ENCODE measurements around the gene HSD17B12. TPM values are rescaled to one million over a fixed set of nuclear protein-coding genes. Genes with fewer than 3 reads are reported as not detected.

HSD17B12 gene
- total and polyA plus RNA-seq, 2 experiments from 2014 or later = 128 to 168 TPM

DNA sequence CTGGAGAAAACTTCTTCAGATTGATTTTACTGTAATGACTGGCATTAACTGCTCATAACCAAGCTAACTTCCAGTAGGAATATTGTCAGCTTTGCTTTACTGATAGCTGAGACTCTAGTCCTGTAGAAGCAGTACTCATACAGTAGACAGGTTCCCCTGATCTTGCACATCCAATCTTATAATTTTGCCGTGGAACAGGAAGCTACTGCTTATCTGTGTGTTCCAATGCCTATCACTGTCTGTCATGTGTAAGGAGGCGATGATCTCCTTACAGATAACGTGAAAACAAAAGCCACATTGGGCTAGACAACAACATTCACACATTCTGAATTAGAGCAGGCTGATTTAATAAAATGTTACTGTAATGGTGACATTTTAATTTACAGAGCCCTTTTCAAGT is 13.2 kb downstream of the HSD17B12 start:
- no peaks in the 10 kb centered on the region for H3K27me3 ChIP-seq (ENCODE audit: insufficient read depth)
- H3K79me2 ChIP-seq (replicated peaks; ENCODE audit: insufficient read depth) = peaks cover 99% of the 10 kb centered on the region
- H3K4me3 Mint-ChIP-seq = no peak overlapping the region

DNA sequence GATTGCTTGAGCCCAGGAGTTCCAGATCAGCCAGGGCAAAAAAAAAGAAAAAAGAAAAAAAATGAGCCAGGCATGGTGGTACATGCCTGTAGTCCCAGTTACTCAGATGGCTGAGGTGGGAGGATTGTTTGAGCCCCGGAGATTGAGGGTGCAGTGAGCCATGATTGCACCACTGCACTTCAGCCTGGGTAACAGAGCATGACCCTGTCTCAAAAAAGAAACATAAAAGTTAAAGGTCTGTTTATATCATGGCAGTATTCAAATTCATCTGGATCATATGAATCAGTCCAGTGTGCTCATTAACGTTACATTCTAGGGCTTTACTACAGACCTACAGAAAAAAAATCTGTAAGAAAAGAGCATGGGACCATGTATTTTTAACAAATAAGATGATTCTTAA is 13.9 kb downstream of the HSD17B12 start:
- Mint-ChIP-seq H3K36me3 (ENCODE audit: low read depth) (peaks cover 13% of the 10 kb centered on the region), H3K4me3 (no peak overlapping the region), H3K4me1 (peaks cover 4% of the 10 kb centered on the region; the same call in 1 of the 3 replicates), H3K27me3 (ENCODE audit: insufficient read depth, low read depth, poor library complexity) (peaks cover 2% of the 10 kb centered on the region), H3K9me3 (no peaks in the 10 kb centered on the region), H3K27ac (no peak overlapping the region)
- DNase-seq (ENCODE audit: low spot score) = no peak
- H3K4me1 ChIP-seq (ENCODE audit: insufficient read depth) = no peaks in the 10 kb centered on the region
- no peaks in the 10 kb centered on the region for H3F3A ChIP-seq (replicated peaks; ENCODE audit: low read depth)
- no peaks in the 10 kb centered on the region; the same call in 1 of the 2 replicates for H3K36me3 ChIP-seq (ENCODE audit: insufficient read depth)
- H3K4me2 ChIP-seq = no peak overlapping the region
- H4K20me1 ChIP-seq (replicated peaks; ENCODE audit: insufficient read depth) = peaks cover 53% of the 10 kb centered on the region
- no peak for ATAC-seq
- H2AFZ ChIP-seq = no peak overlapping the region
- H3K9me2 ChIP-seq (ENCODE audit: insufficient read depth) = no peaks in the 10 kb centered on the region
- H3K79me2 ChIP-seq (replicated peaks; ENCODE audit: insufficient read depth) = peaks cover 99% of the 10 kb centered on the region
- no peaks in the 10 kb centered on the region for H3K27me3 ChIP-seq (ENCODE audit: insufficient read depth)
- TF ChIP-seq ZNF331 (CRISPR knock-in tag; IDR thresholded peaks at IDR 0.05; ENCODE audit: low read depth) = no peak
- no peak for TF ChIP-seq JUNB (IDR thresholded peaks at IDR 0.05; ENCODE audit: unreplicated experiment)
- TF ChIP-seq CTCF (conservative IDR thresholded peaks at IDR 0.05; ENCODE audit: low read depth in 2 of 2) = no peak
- no peak for TF ChIP-seq EZH2phosphoT487 (IDR thresholded peaks at IDR 0.05; ENCODE audit: unreplicated experiment)
- TF ChIP-seq EZH2 (IDR thresholded peaks at IDR 0.05; ENCODE audit: low read depth, unreplicated experiment) = no peak
- no peak for TF ChIP-seq ZNF462 (CRISPR knock-in tag; IDR thresholded peaks at IDR 0.05)
- H3K4me3 ChIP-seq = no peak overlapping the region
- H3K27ac ChIP-seq (ENCODE audit: low read depth) = no peak overlapping the region

More for the DNA sequence above, 13.2 kb downstream of the HSD17B12 start:
- Mint-ChIP-seq H3K27me3 (ENCODE audit: insufficient read depth, low read depth, poor library complexity) (peaks cover 2% of the 10 kb centered on the region), H3K4me1 (peaks cover 4% of the 10 kb centered on the region; the same call in 1 of the 3 replicates), H3K9me3 (no peaks in the 10 kb centered on the region), H3K27ac (no peak overlapping the region), H3K36me3 (ENCODE audit: low read depth) (peaks cover 12% of the 10 kb centered on the region)
- no peak for ATAC-seq
- Histone ChIP-seq H3F3A (replicated peaks; ENCODE audit: low read depth) (no peaks in the 10 kb centered on the region), H4K20me1 (replicated peaks; ENCODE audit: insufficient read depth) (peaks cover 51% of the 10 kb centered on the region), H3K9me2 (ENCODE audit: insufficient read depth) (no peaks in the 10 kb centered on the region), H3K4me3 (no peak overlapping the region), H2AFZ (no peak overlapping the region), H3K4me2 (no peak overlapping the region), H3K4me1 (ENCODE audit: insufficient read depth) (no peaks in the 10 kb centered on the region), H3K36me3 (ENCODE audit: insufficient read depth) (no peaks in the 10 kb centered on the region; the same call in 1 of the 2 replicates), H3K27ac (ENCODE audit: low read depth) (no peak overlapping the region)
- TF ChIP-seq EZH2 (IDR thresholded peaks at IDR 0.05; ENCODE audit: low read depth, unreplicated experiment) (no peak), STAT1 (IDR thresholded peaks at IDR 0.05; ENCODE audit: unreplicated experiment) (no peak), NANOG (IDR thresholded peaks at IDR 0.05; ENCODE audit: borderline replicate concordance) (no peak)
- TF ChIP-seq, protein P1, sequence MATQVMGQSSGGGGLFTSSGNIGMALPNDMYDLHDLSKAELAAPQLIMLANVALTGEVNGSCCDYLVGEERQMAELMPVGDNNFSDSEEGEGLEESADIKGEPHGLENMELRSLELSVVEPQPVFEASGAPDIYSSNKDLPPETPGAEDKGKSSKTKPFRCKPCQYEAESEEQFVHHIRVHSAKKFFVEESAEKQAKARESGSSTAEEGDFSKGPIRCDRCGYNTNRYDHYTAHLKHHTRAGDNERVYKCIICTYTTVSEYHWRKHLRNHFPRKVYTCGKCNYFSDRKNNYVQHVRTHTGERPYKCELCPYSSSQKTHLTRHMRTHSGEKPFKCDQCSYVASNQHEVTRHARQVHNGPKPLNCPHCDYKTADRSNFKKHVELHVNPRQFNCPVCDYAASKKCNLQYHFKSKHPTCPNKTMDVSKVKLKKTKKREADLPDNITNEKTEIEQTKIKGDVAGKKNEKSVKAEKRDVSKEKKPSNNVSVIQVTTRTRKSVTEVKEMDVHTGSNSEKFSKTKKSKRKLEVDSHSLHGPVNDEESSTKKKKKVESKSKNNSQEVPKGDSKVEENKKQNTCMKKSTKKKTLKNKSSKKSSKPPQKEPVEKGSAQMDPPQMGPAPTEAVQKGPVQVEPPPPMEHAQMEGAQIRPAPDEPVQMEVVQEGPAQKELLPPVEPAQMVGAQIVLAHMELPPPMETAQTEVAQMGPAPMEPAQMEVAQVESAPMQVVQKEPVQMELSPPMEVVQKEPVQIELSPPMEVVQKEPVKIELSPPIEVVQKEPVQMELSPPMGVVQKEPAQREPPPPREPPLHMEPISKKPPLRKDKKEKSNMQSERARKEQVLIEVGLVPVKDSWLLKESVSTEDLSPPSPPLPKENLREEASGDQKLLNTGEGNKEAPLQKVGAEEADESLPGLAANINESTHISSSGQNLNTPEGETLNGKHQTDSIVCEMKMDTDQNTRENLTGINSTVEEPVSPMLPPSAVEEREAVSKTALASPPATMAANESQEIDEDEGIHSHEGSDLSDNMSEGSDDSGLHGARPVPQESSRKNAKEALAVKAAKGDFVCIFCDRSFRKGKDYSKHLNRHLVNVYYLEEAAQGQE (IDR thresholded peaks at IDR 0.05; ENCODE audit: unreplicated experiment) = no peak
- no peak for DNase-seq (ENCODE audit: low spot score)

Data from GM23338 (cell line).